ENCODE measurements around the gene DHRS1. TPM values are rescaled to one million over a fixed set of nuclear protein-coding genes. Genes with fewer than 3 reads are reported as not detected.

The DHRS1 gene
- polyA plus RNA-seq, 1 donor (not counting 4 experiments of a cell fraction or from before 2014, with no cell fraction given), result 65.1 TPM

- no peaks in the 10 kb centered on the region for H3K79me2 ChIP-seq (ENCODE audit: control insufficient read depth, insufficient read depth, low read length)
- H3K27ac ChIP-seq (ENCODE audit: control insufficient read depth, insufficient read depth, low read length), result no peak overlapping the region
- no peak overlapping the region for H3K4me2 ChIP-seq (ENCODE audit: control insufficient read depth, extremely low read depth, insufficient read depth, low read depth, low read length)
- no peak for DNase-seq (ENCODE audit: low read depth, low spot score)
- no peak overlapping the region for H3K9ac ChIP-seq (ENCODE audit: control insufficient read depth, extremely low read depth, insufficient read depth, low read length)
- H2AFZ ChIP-seq (ENCODE audit: control insufficient read depth, low read length), result no peak overlapping the region
- dilution Hi-C loops (cut with MboI; ENCODE audit: extremely low pct_ligation_motif_present, low sequenced_read_pairs), result no loop called here
- no peak for TF ChIP-seq EZH2 (IDR thresholded peaks at IDR 0.05; ENCODE audit: low read length)
- TF ChIP-seq CTCF (optimal IDR thresholded peaks at IDR 0.05 in 1 of 3, IDR thresholded peaks at IDR 0.05 in 1 of 3, conservative IDR thresholded peaks at IDR 0.05 in 1 of 3; ENCODE audit: extremely low read depth in 1 of 3, insufficient read depth in 2 of 3, low read length in 3 of 3), result no peak
- no peaks in the 10 kb centered on the region for H3K27me3 ChIP-seq (ENCODE audit: control insufficient read depth, extremely low read depth, insufficient read depth, low read length)
- H3K9me1 ChIP-seq (ENCODE audit: control insufficient read depth, extremely low read depth, insufficient read depth, low read length), result no peaks in the 10 kb centered on the region
- peaks cover 27 to 33% of the 10 kb centered on the region in 2 experiments for H3K36me3 ChIP-seq (ENCODE audit: control insufficient read depth in 2 of 2, extremely low read depth in 1 of 2, insufficient read depth in 2 of 2, low read length in 2 of 2)
- no peak overlapping the region for H3K4me3 ChIP-seq (ENCODE audit: control insufficient read depth in 2 of 3, extremely low read depth in 1 of 3, insufficient read depth in 2 of 3, low read depth in 1 of 3, low read length in 3 of 3)
- no peaks in the 10 kb centered on the region for H3K9me3 ChIP-seq (ENCODE audit: control insufficient read depth, low read depth, low read length)
- no peaks in the 10 kb centered on the region for H4K20me1 ChIP-seq (ENCODE audit: control insufficient read depth, extremely low read depth, insufficient read depth, low read length)
- peaks cover 7% of the 10 kb centered on the region for H3K4me1 ChIP-seq (ENCODE audit: control insufficient read depth, extremely low read depth, insufficient read depth, low read length)
- FAIRE-seq, result no peak
Measured at GRCh38 chr14:24289649-24290280, 9.8 kb downstream of the DHRS1 start.

- TF ChIP-seq EZH2 (IDR thresholded peaks at IDR 0.05; ENCODE audit: low read length), result no peak
- TF ChIP-seq CTCF (optimal IDR thresholded peaks at IDR 0.05 in 1 of 3, IDR thresholded peaks at IDR 0.05 in 1 of 3, conservative IDR thresholded peaks at IDR 0.05 in 1 of 3; ENCODE audit: extremely low read depth in 1 of 3, insufficient read depth in 2 of 3, low read length in 3 of 3), result no peak
- Histone ChIP-seq H3K9ac (ENCODE audit: control insufficient read depth, extremely low read depth, insufficient read depth, low read length) (no peak overlapping the region), H3K27ac (ENCODE audit: control insufficient read depth, insufficient read depth, low read length) (no peak overlapping the region), H3K79me2 (ENCODE audit: control insufficient read depth, insufficient read depth, low read length) (no peaks in the 10 kb centered on the region), H2AFZ (ENCODE audit: control insufficient read depth, low read length) (no peak overlapping the region), H3K4me3 (ENCODE audit: control insufficient read depth in 2 of 3, extremely low read depth in 1 of 3, insufficient read depth in 2 of 3, low read depth in 1 of 3, low read length in 3 of 3) (no peak overlapping the region), H3K36me3 (ENCODE audit: control insufficient read depth in 2 of 2, extremely low read depth in 1 of 2, insufficient read depth in 2 of 2, low read length in 2 of 2) (peaks cover 20 to 25% of the 10 kb centered on the region in 2 experiments), H3K9me3 (ENCODE audit: control insufficient read depth, low read depth, low read length) (no peaks in the 10 kb centered on the region), H3K27me3 (ENCODE audit: control insufficient read depth, extremely low read depth, insufficient read depth, low read length) (no peaks in the 10 kb centered on the region), H4K20me1 (ENCODE audit: control insufficient read depth, extremely low read depth, insufficient read depth, low read length) (no peaks in the 10 kb centered on the region), H3K4me1 (ENCODE audit: control insufficient read depth, extremely low read depth, insufficient read depth, low read length) (peaks cover 11% of the 10 kb centered on the region), H3K4me2 (ENCODE audit: control insufficient read depth, extremely low read depth, insufficient read depth, low read depth, low read length) (no peak overlapping the region), H3K9me1 (ENCODE audit: control insufficient read depth, extremely low read depth, insufficient read depth, low read length) (no peaks in the 10 kb centered on the region)
- DNase-seq (ENCODE audit: low read depth, low spot score), result no peak
- dilution Hi-C loops (cut with MboI; ENCODE audit: extremely low pct_ligation_motif_present, low sequenced_read_pairs), result no loop called here
- no peak for FAIRE-seq
Measured at GRCh38 chr14:24286996-24287395, 12.6 kb downstream of the DHRS1 start.

Measured in keratinocyte (primary cell).